ENCODE results near the gene ZNF652. TPM values are rescaled to one million over a fixed set of nuclear protein-coding genes. Genes with fewer than 3 reads are reported as not detected.

The ZNF652 gene
- total RNA-seq, 1 donor from 2014 or later = 35.5 TPM

DNA sequence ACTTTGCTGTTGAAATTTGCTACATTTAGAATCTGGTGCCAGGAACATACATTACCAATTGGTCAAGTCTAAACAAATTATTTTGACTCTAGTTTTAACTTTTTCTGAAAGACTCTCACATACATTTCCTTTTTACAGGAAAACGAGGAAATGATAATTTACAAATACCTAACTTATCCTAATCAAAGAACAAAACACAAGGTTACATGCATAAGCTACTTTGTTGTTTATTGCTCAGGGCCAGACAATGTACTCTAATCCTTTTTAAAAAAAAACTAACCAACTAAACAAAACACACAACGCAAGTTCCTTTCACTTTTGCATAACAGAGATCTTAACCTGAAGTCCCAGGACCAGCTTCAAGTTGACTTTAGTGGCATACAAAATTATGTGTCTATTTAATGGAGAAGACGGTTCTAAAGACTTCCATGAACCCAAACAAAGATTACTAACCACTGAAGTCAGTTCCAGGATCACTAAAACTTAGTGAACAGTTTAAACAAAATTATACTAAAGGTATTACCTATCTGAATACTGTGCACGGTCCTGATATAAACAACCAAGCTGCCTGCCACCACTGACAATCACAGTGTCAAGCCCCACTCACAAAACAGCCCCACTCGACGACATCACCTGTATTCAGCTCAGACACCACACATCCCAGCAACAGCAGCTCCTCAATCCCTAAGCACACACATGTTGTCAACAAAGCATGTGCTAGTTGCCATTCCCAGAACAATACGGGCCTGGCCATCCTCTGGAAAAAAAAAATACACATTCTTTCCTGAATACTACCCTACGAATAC, 1.9 kb downstream of the ZNF652 start:
- intact Hi-C loops (cut with micrococcal nuclease) = loop anchor here (2.0 kb wide), 1 partner anchor 141 kb away; no protein-coding TSS in a partner anchor

DNA sequence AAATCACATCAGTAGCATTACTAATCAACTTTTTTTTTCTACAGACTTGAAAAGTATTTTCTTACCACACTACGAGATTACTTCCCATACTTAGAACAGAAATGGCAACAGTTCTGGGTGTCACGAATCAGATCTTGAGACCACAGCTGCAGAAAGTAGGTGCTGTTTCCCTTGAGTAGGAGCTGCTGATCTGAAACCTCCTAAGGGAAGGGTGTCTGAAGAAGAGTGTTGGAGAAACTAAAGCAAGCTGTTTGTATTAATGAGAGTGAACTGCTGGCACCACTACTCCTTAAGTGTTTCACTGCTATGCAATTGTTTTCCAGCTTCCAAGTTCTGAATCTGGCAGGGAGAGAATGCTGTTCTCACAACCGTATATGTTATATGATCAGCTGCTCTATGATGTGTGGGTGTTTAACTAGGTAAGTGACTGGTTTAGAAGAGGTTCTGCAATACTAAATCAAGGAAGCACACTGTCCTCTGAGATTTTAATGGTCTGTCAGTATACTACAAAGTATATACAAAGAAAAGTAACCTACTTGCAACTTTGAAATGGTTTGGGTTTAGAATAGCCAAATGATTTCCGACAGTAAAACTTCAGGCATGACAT, 3.3 kb downstream of the ZNF652 start:
- intact Hi-C loops (cut with micrococcal nuclease) = no loop called here

DNA sequence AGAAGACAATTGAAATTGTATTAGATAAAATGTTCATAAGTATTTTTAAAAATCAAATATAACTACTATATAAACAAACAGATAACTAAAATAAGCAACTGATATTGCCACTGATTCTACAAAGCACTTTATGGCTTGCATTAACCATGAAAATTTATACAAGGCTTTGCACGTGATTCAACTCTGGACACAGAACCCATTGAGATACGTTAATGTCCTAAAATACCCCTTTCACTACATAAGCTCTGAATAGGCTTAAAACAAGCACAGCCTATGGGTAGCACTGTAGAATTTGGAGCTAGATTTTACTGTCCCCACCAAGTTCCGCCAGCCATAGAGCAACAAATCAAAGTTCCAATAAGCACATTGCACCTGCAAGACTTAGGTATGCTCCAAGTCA, 4.5 kb downstream of the ZNF652 start:
- intact Hi-C loops (cut with micrococcal nuclease) = no loop called here

- intact Hi-C loops (cut with micrococcal nuclease) = no loop called here
Measured at GRCh38 chr17:49356320-49356719, 5.7 kb downstream of the ZNF652 start.

- intact Hi-C loops (cut with micrococcal nuclease) = no loop called here
Measured at GRCh38 chr17:49353607-49354006, 8.4 kb downstream of the ZNF652 start.

- intact Hi-C loops (cut with micrococcal nuclease) = no loop called here
Measured at GRCh38 chr17:49352587-49353154, 9.4 kb downstream of the ZNF652 start.

- intact Hi-C loops (cut with micrococcal nuclease) = no loop called here
Measured at GRCh38 chr17:49351572-49352140, 10.4 kb downstream of the ZNF652 start.

- intact Hi-C loops (cut with micrococcal nuclease) = no loop called here
Measured at GRCh38 chr17:49349541-49349940, 12.5 kb downstream of the ZNF652 start.

DNA sequence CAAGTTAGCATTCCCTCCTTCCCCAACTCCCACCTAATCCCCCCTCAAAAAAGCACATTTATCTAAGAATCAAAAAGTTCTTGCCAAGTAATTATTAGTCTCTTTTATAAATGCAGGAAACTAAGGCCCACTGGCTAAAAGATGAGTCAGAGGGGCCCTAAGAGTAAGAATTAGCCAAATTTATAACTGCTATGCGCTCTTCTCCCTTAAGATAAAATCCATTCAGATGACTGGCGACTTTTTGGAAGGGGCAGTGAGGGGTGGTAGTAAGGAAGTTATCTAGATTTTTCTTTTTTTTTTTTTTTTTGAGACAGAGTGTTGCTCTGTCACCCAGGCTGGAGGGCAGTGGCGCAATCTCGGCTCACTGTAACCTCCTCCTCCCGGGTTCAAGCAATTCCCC, 17.1 kb downstream of the ZNF652 start:
- intact Hi-C loops (cut with micrococcal nuclease) = loop anchor here (5.0 kb wide), 1 partner anchor 128 kb away; no protein-coding TSS in a partner anchor

GRCh38 chr17:49343273-49343672, 18.8 kb downstream of the ZNF652 start:
- intact Hi-C loops (cut with micrococcal nuclease) = loop anchor here (5.0 kb wide), 1 partner anchor 126 kb away; no protein-coding TSS in a partner anchor

DNA sequence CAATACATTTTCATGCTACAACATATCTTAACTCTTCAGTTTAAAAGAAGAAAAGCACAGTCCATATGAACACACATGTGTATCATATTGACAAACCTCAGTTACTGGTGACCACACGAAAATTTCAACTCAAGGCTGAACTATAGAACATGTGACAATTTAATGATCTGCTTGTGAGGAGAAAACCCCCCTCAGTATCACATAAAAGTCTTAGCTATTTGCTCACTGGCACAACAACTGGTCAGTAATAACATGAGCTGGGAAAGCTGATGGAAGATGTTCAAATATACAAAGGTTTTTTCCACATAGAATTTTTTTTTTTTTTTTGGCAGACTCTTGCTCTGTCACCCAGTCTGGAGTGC, 19.5 kb downstream of the ZNF652 start:
- intact Hi-C loops (cut with micrococcal nuclease) = loop anchor here (1.0 to 5.0 kb wide), 7 partner anchors 20 to 501 kb away; partner anchors contain the start of gene ZNF652

DNA sequence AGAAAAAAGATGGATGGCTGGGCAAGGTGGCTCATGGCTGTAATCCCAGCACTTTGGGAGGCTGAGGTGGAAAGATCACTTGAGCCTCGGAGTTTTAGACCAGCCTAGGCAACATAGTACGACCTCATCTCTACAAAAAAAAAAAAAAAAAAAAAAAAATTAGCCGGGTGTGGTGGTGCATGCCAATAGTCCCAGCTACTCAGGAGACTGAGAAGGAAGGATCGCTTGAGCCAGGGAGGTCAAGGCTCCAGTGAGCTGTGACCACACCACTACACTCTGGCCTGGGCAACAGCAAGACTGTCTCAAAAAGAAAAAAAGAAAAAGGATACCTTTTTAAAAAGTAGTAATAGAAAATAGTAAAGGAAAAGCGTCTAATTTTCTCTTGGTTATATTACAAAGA, 20.7 kb downstream of the ZNF652 start:
- intact Hi-C loops (cut with micrococcal nuclease) = loop anchor here (5.0 kb wide), 1 partner anchor 124 kb away; no protein-coding TSS in a partner anchor

GRCh38 chr17:49339354-49339753, 22.7 kb downstream of the ZNF652 start:
- intact Hi-C loops (cut with micrococcal nuclease) = loop anchor here (5.0 kb wide), 1 partner anchor 512 kb away; no protein-coding TSS in a partner anchor

DNA sequence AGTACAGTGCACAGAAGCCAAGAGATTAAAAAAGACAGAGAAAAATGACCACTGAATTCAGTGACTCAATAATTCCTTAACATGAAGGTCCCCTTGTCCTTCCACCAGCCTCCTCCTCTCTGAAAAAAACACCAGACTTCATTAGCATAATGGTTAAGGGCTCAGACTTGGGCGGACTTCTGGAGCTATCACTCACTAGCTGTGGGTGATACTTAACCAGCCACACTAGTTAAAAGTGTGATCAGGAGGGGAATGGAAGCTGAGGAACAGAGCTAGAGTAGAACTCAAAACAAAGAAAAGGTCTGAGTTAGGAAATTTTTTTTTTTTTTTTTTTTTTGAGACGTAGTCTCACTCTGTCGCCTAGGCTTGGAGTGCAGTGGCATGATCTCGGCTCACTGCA, 23.2 kb downstream of the ZNF652 start:
- intact Hi-C loops (cut with micrococcal nuclease) = loop anchor here (5.0 kb wide), 1 partner anchor 512 kb away; no protein-coding TSS in a partner anchor

DNA sequence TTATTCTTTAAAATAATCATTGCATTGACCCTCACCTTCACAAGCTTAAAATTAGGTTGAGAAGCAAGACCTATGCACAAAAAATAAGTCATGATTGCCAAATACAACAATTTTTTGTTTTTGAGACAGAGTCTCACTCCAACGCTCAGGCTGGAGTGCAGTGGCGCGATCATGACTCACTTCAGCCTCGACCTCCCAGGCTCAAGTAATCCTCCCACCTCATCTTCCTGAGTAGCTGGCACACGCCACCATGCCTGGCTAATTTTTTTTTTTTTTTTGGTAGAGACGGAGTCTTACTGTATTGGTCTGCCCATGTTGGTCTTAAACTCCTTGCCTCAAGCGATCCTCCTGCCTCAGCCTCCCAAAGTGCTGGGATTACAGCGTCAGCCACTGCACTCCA, 24.2 kb downstream of the ZNF652 start:
- intact Hi-C loops (cut with micrococcal nuclease) = loop anchor here (5.0 kb wide), 1 partner anchor 511 kb away; no protein-coding TSS in a partner anchor

DNA sequence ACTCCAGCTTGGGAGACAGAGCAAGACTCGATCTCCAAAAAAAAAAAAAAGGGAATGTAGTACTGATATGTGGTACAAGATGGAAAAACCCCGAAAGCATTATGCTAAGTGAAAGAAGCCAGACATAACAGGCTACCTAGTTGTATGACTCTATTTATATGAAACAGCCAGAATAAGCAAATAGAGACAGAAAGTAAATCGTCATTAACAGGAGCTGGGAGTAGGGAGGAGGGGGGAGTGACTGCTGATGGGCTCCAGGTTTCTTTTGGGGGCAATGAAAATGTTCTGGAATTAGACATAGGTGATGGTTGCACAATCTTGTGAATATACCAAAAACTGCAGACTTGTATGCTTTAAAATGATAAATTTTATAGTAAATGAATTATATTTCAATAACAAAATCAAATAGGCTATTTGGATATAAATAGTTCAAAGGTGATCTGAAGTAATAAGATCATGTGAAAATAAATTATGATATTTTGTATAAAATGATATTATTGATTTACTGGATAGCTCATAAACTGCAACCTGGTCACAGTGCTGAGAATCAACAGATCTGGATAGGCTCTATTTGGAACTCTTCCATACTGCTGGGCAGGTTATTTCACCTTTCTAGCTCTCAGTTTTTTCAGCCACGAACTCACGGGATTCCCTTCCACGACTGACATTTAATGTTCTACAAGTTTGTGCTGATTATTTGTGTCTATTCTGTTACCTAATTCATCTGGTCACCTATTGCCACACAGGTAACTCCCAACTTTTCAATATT, 27.1 kb downstream of the ZNF652 start:
- intact Hi-C loops (cut with micrococcal nuclease) = loop anchor here (5.0 kb wide), 1 partner anchor 508 kb away; no protein-coding TSS in a partner anchor

DNA sequence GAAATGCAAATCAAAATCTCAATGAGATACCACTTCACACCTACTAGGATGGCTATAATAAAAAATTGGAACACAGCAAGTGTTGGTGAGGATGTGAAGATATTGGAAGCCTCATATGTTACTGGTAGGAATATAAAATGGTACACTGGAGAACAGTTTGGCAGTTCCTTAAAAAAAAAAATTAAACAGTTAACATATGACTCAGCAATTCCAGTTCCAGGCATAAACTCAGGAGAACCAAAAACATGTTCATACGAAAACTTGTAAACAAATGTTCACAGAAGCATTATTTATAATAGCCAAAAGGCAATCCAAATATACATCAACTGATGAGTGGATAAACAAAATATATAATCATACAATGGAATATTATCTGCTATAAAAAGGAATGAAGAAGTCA, 28.2 kb downstream of the ZNF652 start:
- intact Hi-C loops (cut with micrococcal nuclease) = no loop called here

GRCh38 chr17:49327835-49328784, 33.9 kb downstream of the ZNF652 start:
- intact Hi-C loops (cut with micrococcal nuclease) = no loop called here

- intact Hi-C loops (cut with micrococcal nuclease) = no loop called here
Measured at GRCh38 chr17:49325980-49326379, 36.1 kb downstream of the ZNF652 start.

Measured in T-helper 1 cell treated with Interleukin-12 subunit alpha and Interleukin-12 subunit beta and Interleukin-4 antibody, amounts not matched to agents 30 ng/mL and 1 ng/mL, for 36 hours (primary cell).